ENCODE measurements around the gene MARCHF6. TPM values are rescaled to one million over a fixed set of nuclear protein-coding genes. Genes with fewer than 3 reads are reported as not detected.

Gene MARCHF6
- total and polyA plus RNA-seq, 4 donors: 35.4 to 185 (median 105) TPM

DNA sequence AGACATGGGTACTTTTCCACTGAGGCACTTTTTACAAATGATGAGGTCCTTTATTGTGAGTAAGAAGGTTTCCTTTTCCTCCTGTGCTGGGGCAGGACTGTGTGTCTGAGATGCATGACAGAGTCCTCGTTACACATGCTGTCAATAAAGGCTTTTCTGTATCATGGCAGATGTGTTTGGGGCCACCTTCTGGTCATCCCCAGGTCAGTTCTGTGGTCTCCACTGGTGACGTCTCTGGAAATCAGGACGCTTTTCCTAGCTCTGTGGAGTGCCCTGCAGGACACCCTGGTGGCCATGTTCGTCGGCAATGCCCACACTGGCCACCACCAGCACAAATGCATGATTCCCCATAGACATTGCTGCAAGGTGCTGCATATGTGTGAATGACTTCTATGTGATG is 48.6 kb upstream of the MARCHF6 start:
- Histone ChIP-seq H3K9ac (ENCODE audit: insufficient read depth in 1 of 2, low read length in 2 of 2) (no peak overlapping the region), H3K36me3 (ENCODE audit: control insufficient read depth in 4 of 4, insufficient read depth in 4 of 4, low read length in 4 of 4) (peaks cover 0 to 2% (median 0%) of the 10 kb centered on the region in 4 donors), H3K9me3 (ENCODE audit: control insufficient read depth in 4 of 4, insufficient read depth in 3 of 4, low read length in 3 of 4) (no peaks in the 10 kb centered on the region), H3K27ac (ENCODE audit: low read depth in 1 of 2, low read length in 1 of 2) (no peak overlapping the region), H3K27me3 (ENCODE audit: control insufficient read depth in 3 of 3, insufficient read depth in 3 of 3, low read length in 2 of 3) (no peaks in the 10 kb centered on the region), H3K4me1 (ENCODE audit: control insufficient read depth in 5 of 5, insufficient read depth in 5 of 5, low read length in 5 of 5) (peaks cover 0 to 14% (median 5%) of the 10 kb centered on the region in 5 donors), H3K4me3 (no peak overlapping the region)
- DNase-seq (no peak), ATAC-seq (ENCODE audit: insufficient read depth, low FRiP score) (no peak)
- TF ChIP-seq, protein P1, sequence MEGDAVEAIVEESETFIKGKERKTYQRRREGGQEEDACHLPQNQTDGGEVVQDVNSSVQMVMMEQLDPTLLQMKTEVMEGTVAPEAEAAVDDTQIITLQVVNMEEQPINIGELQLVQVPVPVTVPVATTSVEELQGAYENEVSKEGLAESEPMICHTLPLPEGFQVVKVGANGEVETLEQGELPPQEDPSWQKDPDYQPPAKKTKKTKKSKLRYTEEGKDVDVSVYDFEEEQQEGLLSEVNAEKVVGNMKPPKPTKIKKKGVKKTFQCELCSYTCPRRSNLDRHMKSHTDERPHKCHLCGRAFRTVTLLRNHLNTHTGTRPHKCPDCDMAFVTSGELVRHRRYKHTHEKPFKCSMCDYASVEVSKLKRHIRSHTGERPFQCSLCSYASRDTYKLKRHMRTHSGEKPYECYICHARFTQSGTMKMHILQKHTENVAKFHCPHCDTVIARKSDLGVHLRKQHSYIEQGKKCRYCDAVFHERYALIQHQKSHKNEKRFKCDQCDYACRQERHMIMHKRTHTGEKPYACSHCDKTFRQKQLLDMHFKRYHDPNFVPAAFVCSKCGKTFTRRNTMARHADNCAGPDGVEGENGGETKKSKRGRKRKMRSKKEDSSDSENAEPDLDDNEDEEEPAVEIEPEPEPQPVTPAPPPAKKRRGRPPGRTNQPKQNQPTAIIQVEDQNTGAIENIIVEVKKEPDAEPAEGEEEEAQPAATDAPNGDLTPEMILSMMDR (IDR thresholded peaks at IDR 0.05; ENCODE audit: control extremely low read depth, extremely low read depth): no peak
- 80 to 82% methylated on average over 5 of the region's 5 CpGs for WGBS, 2 donors

DNA sequence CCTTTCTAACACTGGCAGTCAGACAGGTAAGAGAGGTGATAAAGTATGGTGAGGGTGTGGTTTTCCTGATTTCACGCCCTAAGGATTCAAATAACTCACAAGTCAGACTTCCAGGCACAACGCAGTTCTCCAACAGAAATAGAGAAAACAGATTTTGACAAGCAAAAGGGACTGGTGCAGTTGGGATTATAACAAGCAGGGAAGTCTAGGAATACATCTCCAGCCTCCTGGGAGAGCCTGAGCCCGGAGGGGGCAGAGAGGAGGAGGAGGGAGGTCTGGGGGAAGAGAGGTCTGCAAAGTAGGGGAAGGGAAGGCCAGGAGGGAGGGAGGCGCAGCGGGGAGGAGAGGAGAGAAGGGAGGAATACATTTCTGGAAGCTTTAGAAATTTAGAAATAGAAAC is 47.4 kb upstream of the MARCHF6 start:
- ATAC-seq (ENCODE audit: insufficient read depth, low FRiP score) (no peak), DNase-seq (no peak)
- Histone ChIP-seq H3K9ac (ENCODE audit: insufficient read depth in 1 of 2, low read length in 2 of 2) (no peak overlapping the region), H3K27me3 (ENCODE audit: control insufficient read depth in 3 of 3, insufficient read depth in 3 of 3, low read length in 2 of 3) (no peaks in the 10 kb centered on the region), H3K4me1 (ENCODE audit: control insufficient read depth in 5 of 5, insufficient read depth in 5 of 5, low read length in 5 of 5) (peaks cover 0 to 14% (median 5%) of the 10 kb centered on the region in 5 donors), H3K9me3 (ENCODE audit: control insufficient read depth in 4 of 4, insufficient read depth in 3 of 4, low read length in 3 of 4) (no peaks in the 10 kb centered on the region), H3K36me3 (ENCODE audit: control insufficient read depth in 4 of 4, insufficient read depth in 4 of 4, low read length in 4 of 4) (peaks cover 0 to 2% (median 0%) of the 10 kb centered on the region in 4 donors), H3K27ac (ENCODE audit: low read depth in 1 of 2, low read length in 1 of 2) (peak overlapping the region in 1 of 2 donors; percentile 61), H3K4me3 (no peak overlapping the region)
- 59 to 75% methylated on average over 5 of the region's 5 CpGs for WGBS, 2 donors
- TF ChIP-seq, protein P1 (IDR thresholded peaks at IDR 0.05; ENCODE audit: control extremely low read depth, extremely low read depth): no peak

DNA sequence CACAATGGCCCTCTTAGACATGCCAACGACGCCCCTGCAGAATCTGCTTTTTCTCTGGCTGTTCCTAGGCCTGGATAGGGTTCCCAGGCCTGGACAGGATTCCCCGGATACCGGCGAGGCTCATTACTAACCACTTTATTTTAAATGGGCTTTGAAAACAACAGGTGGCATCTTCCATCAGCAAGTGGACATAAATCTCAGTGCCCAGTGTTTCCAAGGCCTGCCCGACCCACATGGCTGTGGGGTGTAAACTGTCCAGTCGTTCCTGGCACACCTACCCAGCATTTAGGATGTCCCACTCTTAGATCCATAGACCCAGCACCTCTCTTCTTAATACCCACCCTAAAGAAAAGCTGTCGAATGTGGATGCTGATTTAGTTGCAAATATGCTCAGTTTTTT is 46.7 kb upstream of the MARCHF6 start:
- H3K36me3 ChIP-seq (ENCODE audit: control insufficient read depth in 4 of 4, insufficient read depth in 4 of 4, low read length in 4 of 4): peaks cover 0 to 2% (median 0%) of the 10 kb centered on the region in 4 donors
- TF ChIP-seq, protein P1 (IDR thresholded peaks at IDR 0.05; ENCODE audit: control extremely low read depth, extremely low read depth): no peak
- WGBS, 2 donors: 62 to 71% methylated on average over 8 of the region's 8 CpGs
- ATAC-seq (ENCODE audit: insufficient read depth, low FRiP score) (no peak), DNase-seq (no peak)
- H3K4me1 ChIP-seq (ENCODE audit: control insufficient read depth in 5 of 5, insufficient read depth in 5 of 5, low read length in 5 of 5): peaks cover 3 to 17% (median 6%) of the 10 kb centered on the region in 5 donors
- H3K4me3 ChIP-seq: no peak overlapping the region
- no peaks in the 10 kb centered on the region for H3K27me3 ChIP-seq (ENCODE audit: control insufficient read depth in 3 of 3, insufficient read depth in 3 of 3, low read length in 2 of 3)
- peak overlapping the region in 1 of 2 donors; percentile 80 for H3K27ac ChIP-seq (ENCODE audit: low read depth in 1 of 2, low read length in 1 of 2)
- peak overlapping the region in 1 of 2 donors; percentile 63 for H3K9ac ChIP-seq (ENCODE audit: insufficient read depth in 1 of 2, low read length in 2 of 2)
- no peaks in the 10 kb centered on the region for H3K9me3 ChIP-seq (ENCODE audit: control insufficient read depth in 4 of 4, insufficient read depth in 3 of 4, low read length in 3 of 4)
